Esophagus muscularis mucosa (tissue), 4 donors: ENCODE results near the gene ASMTL.

Experiments used
- EP300 ChIP-seq: sonication (generic); formaldehyde crosslinking; IDR thresholded peaks from one replicate; pipeline ENCODE4 v1.6.1; 2017; ENCODE audit warnings: antibody characterized with exemption
- POLR2A ChIP-seq: fragments of 450-650 bp; IDR thresholded peaks from one replicate; pipeline ENCODE4 v1.6.1; 2017; ENCODE audit warnings: antibody characterized with exemption, moderate library complexity, mild to moderate bottlenecking, low read depth
- TF ChIP-seq, protein P1 (sequence below), 3 experiments: fragments of 200-600 bp in 2 of 3; fragments of 450-650 bp in 1 of 3; sonication (generic) in 2 of 3; IDR thresholded peaks; one replicate each; pipeline ENCODE4 v1.5.1; 2017 to 2019; ENCODE audit warnings: antibody characterized with exemption in 3 of 3, mild to moderate bottlenecking in 2 of 3, moderate library complexity in 1 of 3

DNA sequence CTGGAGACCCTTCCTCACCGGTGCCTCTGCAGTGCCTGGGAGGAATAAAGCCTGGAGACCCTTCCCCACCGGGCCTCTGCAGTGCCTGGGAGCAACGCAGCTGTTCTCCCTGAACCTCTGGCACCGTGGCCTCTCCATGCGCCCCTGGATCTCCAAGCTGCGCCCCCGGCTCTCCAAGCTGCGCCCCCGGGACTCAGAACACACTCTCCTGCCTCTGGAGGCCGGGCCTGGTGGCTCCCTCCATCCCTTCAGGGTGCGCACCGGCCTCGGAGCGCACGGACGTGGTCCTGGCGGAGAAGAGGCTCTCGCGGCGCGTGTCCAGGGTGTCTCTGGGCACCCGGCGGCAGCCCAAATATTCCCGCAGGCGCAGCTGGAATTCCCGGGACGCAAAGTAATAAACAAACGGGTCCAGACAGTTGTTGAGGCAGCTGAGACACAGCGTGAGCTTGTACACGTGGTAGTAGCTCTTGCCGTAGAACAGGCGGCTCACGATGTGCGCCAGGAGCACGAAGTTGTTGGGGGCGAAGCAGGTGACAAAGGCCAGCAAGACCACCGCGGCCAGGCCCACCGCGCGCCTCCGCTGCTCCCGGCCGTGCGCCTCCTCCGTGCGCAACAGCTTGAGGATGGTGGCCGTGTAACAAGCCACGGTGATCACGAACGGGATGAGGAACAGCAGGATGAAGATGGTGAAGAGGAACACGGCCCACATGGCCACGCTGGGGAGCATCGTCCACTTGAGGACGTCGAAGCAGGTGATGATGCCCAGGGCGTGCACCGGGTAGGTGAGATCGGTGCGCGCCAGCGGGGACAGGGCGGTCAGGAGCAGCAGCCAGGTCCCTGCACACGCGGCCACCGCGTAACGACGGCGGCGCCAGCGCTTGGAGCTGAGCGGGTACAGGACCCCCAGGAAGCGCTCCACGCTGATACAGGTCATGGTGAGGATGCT is 12.8 kb upstream of the ASMTL start:
- TF ChIP-seq POLR2A (no peak), EP300 (no peak)
- TF ChIP-seq, protein P1, sequence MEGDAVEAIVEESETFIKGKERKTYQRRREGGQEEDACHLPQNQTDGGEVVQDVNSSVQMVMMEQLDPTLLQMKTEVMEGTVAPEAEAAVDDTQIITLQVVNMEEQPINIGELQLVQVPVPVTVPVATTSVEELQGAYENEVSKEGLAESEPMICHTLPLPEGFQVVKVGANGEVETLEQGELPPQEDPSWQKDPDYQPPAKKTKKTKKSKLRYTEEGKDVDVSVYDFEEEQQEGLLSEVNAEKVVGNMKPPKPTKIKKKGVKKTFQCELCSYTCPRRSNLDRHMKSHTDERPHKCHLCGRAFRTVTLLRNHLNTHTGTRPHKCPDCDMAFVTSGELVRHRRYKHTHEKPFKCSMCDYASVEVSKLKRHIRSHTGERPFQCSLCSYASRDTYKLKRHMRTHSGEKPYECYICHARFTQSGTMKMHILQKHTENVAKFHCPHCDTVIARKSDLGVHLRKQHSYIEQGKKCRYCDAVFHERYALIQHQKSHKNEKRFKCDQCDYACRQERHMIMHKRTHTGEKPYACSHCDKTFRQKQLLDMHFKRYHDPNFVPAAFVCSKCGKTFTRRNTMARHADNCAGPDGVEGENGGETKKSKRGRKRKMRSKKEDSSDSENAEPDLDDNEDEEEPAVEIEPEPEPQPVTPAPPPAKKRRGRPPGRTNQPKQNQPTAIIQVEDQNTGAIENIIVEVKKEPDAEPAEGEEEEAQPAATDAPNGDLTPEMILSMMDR (IDR thresholded peaks at IDR 0.05) = no peak
